HCT116 (cell line): Measurements from ENCODE around the gene GPR180. TPM values are rescaled to one million over a fixed set of nuclear protein-coding genes. Genes with fewer than 3 reads are reported as not detected.

ENCODE experiments used
- ATAC-seq: fragments of 200-7000 bp; cut with Tn5 transposase; 2 replicates; pipeline ENCODE4 v1.9.1; 2020; ENCODE audit warnings: mild to moderate bottlenecking, moderate library complexity
- BruUV-seq: library from RNA; stranded (reverse); fragments of 400-500 nt; replicated peaks from 2 replicates; lab custom pipeline; 2021; lab: Mats Ljungman, UMichigan
- CTCF ChIA-PET: fragments of 300-600 bp; sonication (Branson Sonifier 250); formaldehyde crosslinking; loops from one replicate; lab custom pipeline; 2021; ENCODE audit warnings: antibody characterized with exemption; lab: Charles Lee
- POLR2A ChIA-PET: fragments of 300-600, 350-600 bp; sonication (Branson Sonifier 250); formaldehyde crosslinking; loops from one replicate; lab custom pipeline; 2021; ENCODE audit warnings: antibody characterized with exemption; lab: Charles Lee
- RAD21 ChIA-PET, 2 experiments: fragments of 300-600 bp; sonication (Branson Sonifier 250); formaldehyde crosslinking; loops; one replicate each; lab custom pipeline; 2023; ENCODE audit warnings: low total read pairs in 2 of 2; ENCODE audit not compliant: uncharacterized antibody in 2 of 2, unreplicated experiment in 2 of 2, low non-redundant PET in 1 of 2; lab: Charles Lee
- DNase-seq: peaks from one replicate; pipeline ENCODE4 v3.0.0-alpha.2; 2010; ENCODE audit warnings: low read depth, low spot score
- H2AFZ ChIP-seq: fragments of 200-600 bp; shearing (Covaris generic), sonication (generic); 2 replicates; pipeline ENCODE4 v1.6.1; 2017; ENCODE audit warnings: low read depth, mixed run types, mixed read lengths, antibody characterized with exemption, low read length; ENCODE audit not compliant: poor library complexity, severe bottlenecking
- H3K27ac ChIP-seq: 2 replicates; pipeline ENCODE4 v1.5.1; 2012; ENCODE audit warnings: low read depth, low read length
- H3K27me3 ChIP-seq: fragments of 200-600 bp; sonication (generic); 2 replicates; pipeline ENCODE4 v1.6.1; 2016; ENCODE audit warnings: mixed run types, low read length, mixed read lengths; ENCODE audit not compliant: insufficient read depth
- H3K36me3 ChIP-seq, 2 experiments: fragments of 200-500 bp in 1 of 2; fragments of 200-600 bp in 1 of 2; sonication (Bioruptor generic) in 1 of 2; sonication (generic) in 1 of 2; 2 replicates each; pipeline versions ENCODE4 v1.5.1 to v1.6.1; 2014 to 2016; ENCODE audit warnings: low read length in 2 of 2, inconsistent platforms in 1 of 2, mixed read lengths in 1 of 2, mixed run types in 1 of 2; ENCODE audit not compliant: insufficient read depth in 2 of 2, control insufficient read depth in 1 of 2
- H3K4me1 ChIP-seq, 2 experiments: fragments of 200-600 bp in 1 of 2; sonication (generic) in 1 of 2; 2 replicates each; pipeline versions ENCODE4 v1.5.1 to v1.6.1; 2012 to 2017; ENCODE audit warnings: low read length in 2 of 2, inconsistent platforms in 1 of 2, mild to moderate bottlenecking in 1 of 2, mixed read lengths in 1 of 2, mixed run types in 1 of 2, moderate library complexity in 1 of 2; ENCODE audit not compliant: insufficient read depth in 2 of 2, control insufficient read depth in 1 of 2
- H3K4me2 ChIP-seq: fragments of 200-600 bp; sonication (generic); 2 replicates; pipeline ENCODE4 v1.6.1; 2017; ENCODE audit warnings: mixed run types, low read length, mixed read lengths
- H3K4me3 ChIP-seq, 2 experiments: fragments of 200-600 bp in 1 of 2; sonication (generic) in 1 of 2; replicated peaks in 1 of 2; 2 replicates each; pipeline ENCODE4 v1.5.1; 2011 to 2016; ENCODE audit warnings: low read length in 2 of 2, control low read depth in 1 of 2, low read depth in 1 of 2, mild to moderate bottlenecking in 1 of 2, mixed read lengths in 1 of 2, mixed run types in 1 of 2
- H3K79me2 ChIP-seq: fragments of 200-600 bp; sonication (generic); 2 replicates; pipeline ENCODE4 v1.6.1; 2017; ENCODE audit warnings: mild to moderate bottlenecking, mixed run types, low read length, moderate library complexity, mixed read lengths; ENCODE audit not compliant: insufficient read depth
- H3K9ac ChIP-seq: fragments of 200-600 bp; sonication (generic); 2 replicates; pipeline ENCODE4 v1.6.1; 2016; ENCODE audit warnings: low read length, mixed read lengths
- H3K9me2 ChIP-seq: fragments of 200-600 bp; sonication (generic), shearing (Covaris generic); 2 replicates; pipeline ENCODE4 v1.6.1; 2017; ENCODE audit warnings: mixed run types, mild to moderate bottlenecking, moderate library complexity; ENCODE audit not compliant: insufficient read depth
- H3K9me3 ChIP-seq, 2 experiments: fragments of 200-500 bp in 1 of 2; fragments of 200-600 bp in 1 of 2; sonication (Bioruptor generic) in 1 of 2; sonication (generic) in 1 of 2; 2 replicates each; pipeline ENCODE4 v1.6.1; 2014 to 2017; ENCODE audit warnings: low read length in 2 of 2, mixed read lengths in 2 of 2, inconsistent platforms in 1 of 2, low read depth in 1 of 2, mild to moderate bottlenecking in 1 of 2, mixed run types in 1 of 2, moderate library complexity in 1 of 2; ENCODE audit not compliant: control insufficient read depth in 1 of 2, insufficient read depth in 1 of 2
- H4K20me1 ChIP-seq: fragments of 200-600 bp; sonication (generic), shearing (Covaris generic); 2 replicates; pipeline ENCODE4 v1.6.1; 2017; ENCODE audit warnings: mixed run types, mild to moderate bottlenecking, moderate library complexity; ENCODE audit not compliant: insufficient read depth
- CBX3 ChIP-seq: IDR thresholded peaks from 2 replicates; pipeline ENCODE4 v1.6.1; 2012; ENCODE audit warnings: low read depth
- POLR2AphosphoS5 ChIP-seq: IDR thresholded peaks from 2 replicates; pipeline ENCODE4 v1.6.1; 2011; ENCODE audit warnings: mild to moderate bottlenecking, low read depth, low read length, moderate library complexity
- RAD21 ChIP-seq: IDR thresholded peaks from 2 replicates; pipeline ENCODE4 v1.6.1; 2012; ENCODE audit warnings: low read depth, mild to moderate bottlenecking
- SP1 ChIP-seq: IDR thresholded peaks from 2 replicates; pipeline ENCODE4 v1.6.1; 2012; ENCODE audit warnings: low read depth
- intact Hi-C: fragments of 100-400 bp; cut with micrococcal nuclease; formaldehyde crosslinking; loops from 2 replicates; pipeline ENCODE4 v1.10.0; 2022
- total RNA-seq: library from RNA; stranded (reverse); gene quantifications from one replicate; pipeline ENCODE4 v1.2.1, GENCODE V29; 2021; ENCODE audit not compliant: unreplicated experiment
- TF ChIP-seq, protein P1 (sequence below), 3 experiments: fragments of 200-600 bp in 1 of 3; sonication (generic) in 1 of 3; IDR thresholded peaks in 2 of 3; conservative IDR thresholded peaks in 1 of 3; 2 replicates each; pipeline ENCODE4 v1.5.1; 2012 to 2017; ENCODE audit warnings: low read depth in 2 of 3, low read length in 2 of 3, antibody characterized with exemption in 1 of 3, borderline replicate concordance in 1 of 3, control low read depth in 1 of 3, mild to moderate bottlenecking in 1 of 3, mixed read lengths in 1 of 3, mixed run types in 1 of 3, moderate library complexity in 1 of 3; ENCODE audit not compliant: insufficient read depth in 1 of 3

The GPR180 gene
- total RNA-seq, 1 experiment from 2014 or later, result 6.4 TPM

DNA sequence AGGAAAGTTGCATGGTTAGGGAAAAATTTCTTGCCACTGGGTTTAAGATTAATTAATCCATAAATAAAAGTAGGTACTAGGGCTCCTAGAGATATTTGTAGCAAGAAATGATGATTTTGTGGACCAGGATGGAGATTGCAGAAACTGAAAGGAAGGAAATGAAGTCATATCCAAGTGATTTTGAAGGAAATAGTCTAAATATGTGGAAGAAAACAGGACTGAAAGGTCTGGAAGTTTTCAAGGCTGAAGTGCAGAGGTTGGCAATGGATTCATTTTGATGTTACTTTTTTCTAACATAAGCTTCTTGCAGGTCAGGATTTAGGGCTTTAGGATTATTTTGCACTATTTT is 57.9 kb downstream of the GPR180 start:
- no peak overlapping the region for H3K9ac ChIP-seq
- H3K4me2 ChIP-seq, result no peak overlapping the region
- DNase-seq, result no peak
- no peaks in the 10 kb centered on the region for H3K9me3 ChIP-seq
- H4K20me1 ChIP-seq, result no peaks in the 10 kb centered on the region
- H3K27me3 ChIP-seq, result peaks cover 38% of the 10 kb centered on the region
- no peaks in the 10 kb centered on the region for H3K36me3 ChIP-seq
- no peak overlapping the region for H2AFZ ChIP-seq
- ChIA-PET RAD21 (no interaction called here), CTCF (interaction anchor here (1.1 to 1.5 kb wide), 4 partner anchors 9 to 40 kb away, joined by 4 to 7 read pairs (median 6); no protein-coding TSS in a partner anchor)
- H3K79me2 ChIP-seq, result no peaks in the 10 kb centered on the region
- no peak overlapping the region for H3K27ac ChIP-seq
- no peak overlapping the region for H3K4me3 ChIP-seq
- no peak for TF ChIP-seq POLR2AphosphoS5
- TF ChIP-seq, all 23 proteins: peak for 0
- BruUV-seq, result no TSS peak
- POLR2A ChIA-PET, result no interaction called here
- Histone ChIP-seq H3K4me1 (no peaks in the 10 kb centered on the region), H3K9me2 (no peaks in the 10 kb centered on the region)
- intact Hi-C loops, result no loop called here
- no peak for ATAC-seq

DNA sequence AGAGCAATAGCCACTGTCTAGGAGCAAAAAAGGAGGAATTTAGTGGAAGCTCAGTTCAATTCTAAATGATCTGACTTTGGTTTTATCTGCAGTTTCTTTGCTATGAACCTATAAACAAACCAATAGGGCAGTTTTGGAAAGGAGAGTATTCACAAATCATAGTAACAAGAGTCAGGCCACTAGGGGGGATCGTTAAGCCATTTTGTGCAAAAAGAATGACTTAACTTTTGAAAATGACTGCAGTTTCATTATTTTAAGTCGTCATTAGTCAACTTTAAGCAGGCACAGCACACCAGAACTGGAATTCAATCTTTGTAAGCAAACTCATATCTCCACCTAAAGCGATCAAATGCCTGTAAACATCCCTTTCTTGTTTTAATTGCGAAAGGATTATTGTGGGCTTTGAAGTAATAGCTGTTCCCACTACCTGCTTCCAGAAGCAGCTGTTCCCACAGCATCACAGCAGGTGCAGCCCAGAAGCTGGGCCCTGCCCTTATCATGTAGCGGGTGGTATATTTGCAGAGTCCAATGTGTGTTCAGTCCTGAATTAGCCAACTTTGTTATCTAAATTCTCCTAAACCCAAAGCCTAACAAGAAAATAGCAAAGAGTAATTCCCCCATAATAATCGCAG is 59.2 kb downstream of the GPR180 start:
- CTCF ChIA-PET, result interaction anchor here (0.7 to 1.7 kb wide), 3 partner anchors 11 to 41 kb away, joined by 3 to 7 read pairs (median 7); no protein-coding TSS in a partner anchor
- H3K9me3 ChIP-seq, result no peaks in the 10 kb centered on the region
- no peaks in the 10 kb centered on the region for H4K20me1 ChIP-seq
- TF ChIP-seq RAD21 (peak; percentile 32), CBX3 (no peak), SP1 (no peak)
- TF ChIP-seq, protein P1, sequence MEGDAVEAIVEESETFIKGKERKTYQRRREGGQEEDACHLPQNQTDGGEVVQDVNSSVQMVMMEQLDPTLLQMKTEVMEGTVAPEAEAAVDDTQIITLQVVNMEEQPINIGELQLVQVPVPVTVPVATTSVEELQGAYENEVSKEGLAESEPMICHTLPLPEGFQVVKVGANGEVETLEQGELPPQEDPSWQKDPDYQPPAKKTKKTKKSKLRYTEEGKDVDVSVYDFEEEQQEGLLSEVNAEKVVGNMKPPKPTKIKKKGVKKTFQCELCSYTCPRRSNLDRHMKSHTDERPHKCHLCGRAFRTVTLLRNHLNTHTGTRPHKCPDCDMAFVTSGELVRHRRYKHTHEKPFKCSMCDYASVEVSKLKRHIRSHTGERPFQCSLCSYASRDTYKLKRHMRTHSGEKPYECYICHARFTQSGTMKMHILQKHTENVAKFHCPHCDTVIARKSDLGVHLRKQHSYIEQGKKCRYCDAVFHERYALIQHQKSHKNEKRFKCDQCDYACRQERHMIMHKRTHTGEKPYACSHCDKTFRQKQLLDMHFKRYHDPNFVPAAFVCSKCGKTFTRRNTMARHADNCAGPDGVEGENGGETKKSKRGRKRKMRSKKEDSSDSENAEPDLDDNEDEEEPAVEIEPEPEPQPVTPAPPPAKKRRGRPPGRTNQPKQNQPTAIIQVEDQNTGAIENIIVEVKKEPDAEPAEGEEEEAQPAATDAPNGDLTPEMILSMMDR (IDR thresholded peaks at IDR 0.05 in 2 of 3, conservative IDR thresholded peaks at IDR 0.05 in 1 of 3; ENCODE audit: borderline replicate concordance in 1 of 3, insufficient read depth in 1 of 3, low read depth in 2 of 3, low read length in 2 of 3), result peak in 2 of 3 experiments; percentile 38; a peak in 3 of 6 replicates
- H3K36me3 ChIP-seq, result no peaks in the 10 kb centered on the region
- no peak for DNase-seq
- intact Hi-C loops, result no loop called here
- peaks cover 50% of the 10 kb centered on the region for H3K27me3 ChIP-seq
- no peak overlapping the region for H2AFZ ChIP-seq
- peak; percentile 53 for ATAC-seq
- no peak overlapping the region for H3K27ac ChIP-seq
- H3K4me3 ChIP-seq, result no peak overlapping the region
- RAD21 ChIA-PET, result no interaction called here
- H3K4me2 ChIP-seq, result no peak overlapping the region
- no peaks in the 10 kb centered on the region for H3K9me2 ChIP-seq
- H3K9ac ChIP-seq, result no peak overlapping the region
- no peaks in the 10 kb centered on the region for H3K4me1 ChIP-seq
- POLR2A ChIA-PET, result no interaction called here
- H3K79me2 ChIP-seq, result no peaks in the 10 kb centered on the region
- no TSS peak for BruUV-seq
